Activated T-cell treated with anti-CD3 and anti-CD28 coated beads for 1 hour (primary cell): Measurements from ENCODE around the gene SLC6A7.

Experiments used
- DNase-seq: peaks from one replicate; pipeline ENCODE4 v3.0.0-alpha.2; 2020; ENCODE audit warnings: low read depth

Gene SLC6A7

GRCh38 chr5:150156027-150156368, 33.9 kb upstream of the SLC6A7 start:
- DNase-seq: no peak

DNA sequence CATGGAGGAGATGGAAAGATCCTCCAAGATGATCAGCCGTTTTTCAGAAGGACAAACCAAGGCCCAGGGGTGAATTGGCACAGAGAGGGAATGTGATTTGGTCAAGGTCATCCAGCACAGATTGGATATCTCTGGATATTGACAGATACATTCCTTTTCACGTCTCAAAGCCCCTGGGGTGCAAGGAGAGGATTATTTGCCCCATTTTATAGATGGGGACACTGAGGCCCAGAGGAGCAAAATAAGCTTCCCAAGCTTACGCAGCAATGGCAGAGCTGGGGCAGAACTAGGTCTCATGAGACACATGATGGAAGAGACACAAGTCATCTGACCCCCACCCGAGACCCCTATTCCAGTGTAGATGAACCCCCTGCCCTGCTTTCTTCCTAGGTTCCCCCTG, 33.3 kb upstream of the SLC6A7 start:
- DNase-seq: no peak

DNA sequence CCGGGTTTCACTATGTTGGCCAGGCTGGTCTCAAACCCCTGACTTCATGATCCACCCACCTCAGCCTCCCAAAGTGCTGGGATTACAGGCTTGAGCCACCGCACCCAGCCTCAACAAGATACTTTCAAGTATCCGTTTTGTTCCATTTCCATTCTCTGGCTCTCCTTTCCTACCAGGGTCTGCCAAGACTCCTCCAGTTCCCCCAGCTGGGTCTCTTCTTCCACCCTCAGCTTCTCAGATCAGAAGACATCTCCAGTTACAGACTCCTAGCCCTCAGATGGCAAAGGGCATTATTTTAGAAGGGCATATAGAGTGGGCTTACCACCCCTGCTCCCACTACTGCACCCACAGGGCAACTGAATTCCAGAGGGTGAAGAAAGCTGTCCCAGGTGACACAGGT, 32.7 kb upstream of the SLC6A7 start:
- no peak for DNase-seq

- no peak for DNase-seq
Observed at GRCh38 chr5:150158170-150158949, 31.5 kb upstream of the SLC6A7 start.

DNA sequence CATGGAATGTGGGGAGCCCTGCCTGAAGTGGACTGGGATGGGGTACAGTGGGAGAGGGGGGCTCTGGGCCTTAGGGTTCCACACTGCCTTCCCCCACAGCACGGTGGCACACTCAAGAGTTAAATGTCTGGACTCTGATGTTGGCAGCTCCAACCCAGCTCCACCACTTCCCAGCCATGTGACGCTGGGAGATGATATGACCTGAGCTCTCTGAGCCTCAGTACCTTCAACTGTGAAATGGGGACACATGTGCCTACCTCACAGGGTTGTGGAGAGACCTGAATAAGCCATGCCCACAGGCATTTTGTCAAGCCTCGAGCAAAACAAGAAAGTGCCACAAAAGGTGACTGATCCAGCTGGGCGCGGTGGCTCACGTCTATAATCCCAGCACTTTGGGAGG, 30.8 kb upstream of the SLC6A7 start:
- no peak for DNase-seq

DNA sequence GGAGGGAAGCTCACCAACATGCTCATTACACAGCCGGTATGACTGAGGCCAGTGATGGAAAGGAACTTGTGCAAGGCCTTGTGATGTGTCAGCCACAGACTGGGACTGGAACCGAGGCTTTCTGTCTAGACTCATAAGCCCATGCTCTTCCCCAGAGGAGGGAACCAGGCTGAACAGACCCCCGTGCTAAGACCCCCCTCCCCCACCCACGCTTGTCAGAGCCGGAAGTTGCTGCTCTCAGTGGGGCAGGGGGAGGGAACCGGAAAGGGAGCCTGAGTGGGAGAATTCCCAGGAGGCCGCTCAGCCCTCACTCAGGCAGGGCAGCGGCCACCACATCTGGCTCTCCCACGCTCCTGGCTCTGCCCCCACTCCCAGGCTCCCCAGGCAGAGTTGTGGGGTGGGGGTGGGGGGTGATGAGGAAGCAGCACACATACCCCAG, 30.1 kb upstream of the SLC6A7 start:
- DNase-seq: no peak

- no peak for DNase-seq
Observed at GRCh38 chr5:150160448-150161081, 29.3 kb upstream of the SLC6A7 start.

GRCh38 chr5:150161242-150162141, 28.4 kb upstream of the SLC6A7 start:
- DNase-seq: peak; percentile 68

GRCh38 chr5:150162142-150162513, 27.7 kb upstream of the SLC6A7 start:
- DNase-seq: no peak

- DNase-seq: no peak
Observed at GRCh38 chr5:150163035-150163434, 26.8 kb upstream of the SLC6A7 start.

GRCh38 chr5:150163547-150164059, 26.3 kb upstream of the SLC6A7 start:
- DNase-seq: no peak

DNA sequence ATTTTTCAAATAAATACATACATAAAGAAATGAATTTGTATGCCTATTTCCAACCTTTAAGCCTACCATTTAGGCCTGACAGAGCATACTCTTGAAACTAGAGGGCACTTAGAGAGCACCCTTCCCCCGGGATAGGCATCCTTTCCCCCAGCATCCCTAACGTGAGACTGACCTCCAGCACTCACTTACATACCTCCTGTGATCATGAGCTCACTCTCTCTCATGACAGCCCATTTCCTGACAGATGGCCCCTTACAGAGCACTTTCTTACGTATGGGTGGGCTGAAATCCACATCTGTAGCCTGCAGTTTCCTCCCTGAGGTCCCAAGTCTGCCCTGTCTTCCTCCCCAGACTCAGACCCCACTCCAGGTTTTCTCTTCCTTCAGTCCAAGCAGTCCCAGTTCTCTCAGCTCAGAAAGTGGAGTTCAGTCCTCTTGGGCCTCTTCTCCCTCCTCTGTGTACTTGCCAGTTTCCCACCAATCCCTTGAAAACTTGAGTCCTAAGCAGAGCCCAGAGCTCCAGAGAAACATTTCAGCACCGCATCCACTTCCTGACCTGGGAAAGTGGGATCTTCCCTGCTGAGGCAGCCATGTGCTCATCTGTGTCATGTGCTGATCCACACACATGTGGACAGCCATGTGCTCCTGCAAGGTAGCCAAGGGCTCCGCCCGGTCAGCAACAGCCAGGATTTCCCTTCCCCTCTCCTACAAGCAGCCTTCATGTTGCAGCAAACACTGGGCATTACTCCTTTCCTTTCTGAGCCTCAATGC, 25.5 kb upstream of the SLC6A7 start:
- no peak for DNase-seq

DNA sequence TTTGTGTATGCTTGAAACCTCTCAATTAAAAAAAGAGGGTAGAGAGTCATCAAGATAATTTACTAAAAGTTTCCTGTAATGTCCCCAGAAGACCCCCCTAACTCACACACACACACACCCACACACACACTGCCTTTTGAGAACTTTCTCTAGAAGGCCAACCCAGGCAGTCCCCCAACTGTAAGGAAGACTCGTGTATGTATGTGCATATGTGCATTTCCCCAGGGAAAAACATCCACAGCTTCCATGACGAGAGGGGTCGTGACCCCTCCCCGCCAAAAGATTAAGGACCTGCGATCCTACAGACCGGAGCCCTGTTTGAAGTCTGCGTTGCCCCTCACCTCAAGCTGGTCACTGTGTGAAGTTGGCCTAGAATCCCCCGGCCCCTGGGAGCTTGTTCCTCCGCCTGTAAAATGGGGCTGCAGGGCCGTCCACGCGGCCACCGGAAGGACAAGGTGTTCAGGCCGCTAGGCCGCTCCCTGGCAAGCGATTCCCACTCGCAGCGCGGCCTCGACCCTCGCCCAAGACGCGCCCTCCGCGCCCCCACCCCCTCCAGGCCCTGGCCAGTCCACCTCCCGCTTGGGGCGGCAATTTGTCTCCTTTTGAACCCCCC, 23.7 kb upstream of the SLC6A7 start:
- no peak for DNase-seq

GRCh38 chr5:150166650-150167511, 23.0 kb upstream of the SLC6A7 start, which contains the start of gene CDX1:
CDX1 (plus strand) TSS chr5:150166778; CDS start chr5:150166877, 99 bp downstream.
- no peak for DNase-seq

DNA sequence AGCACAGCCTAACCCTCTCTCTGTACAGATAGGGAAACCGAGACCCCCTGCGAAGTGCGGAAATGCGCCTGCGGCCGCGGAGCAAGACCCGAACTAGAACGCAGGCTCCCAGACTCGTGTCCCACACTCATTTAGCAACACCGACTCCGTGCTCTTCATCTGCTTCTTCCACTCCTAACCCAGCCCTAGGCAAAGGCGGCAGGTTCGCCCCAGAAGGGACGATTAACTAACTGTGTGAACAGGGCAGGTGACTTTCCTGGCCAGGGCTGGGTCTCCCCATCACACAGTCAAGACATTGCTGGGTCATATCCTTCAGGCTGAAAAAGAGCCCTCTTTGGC, 22.4 kb upstream of the SLC6A7 start:
- DNase-seq: no peak

- DNase-seq: no peak
Observed at GRCh38 chr5:150167908-150168307, 22.0 kb upstream of the SLC6A7 start.

DNA sequence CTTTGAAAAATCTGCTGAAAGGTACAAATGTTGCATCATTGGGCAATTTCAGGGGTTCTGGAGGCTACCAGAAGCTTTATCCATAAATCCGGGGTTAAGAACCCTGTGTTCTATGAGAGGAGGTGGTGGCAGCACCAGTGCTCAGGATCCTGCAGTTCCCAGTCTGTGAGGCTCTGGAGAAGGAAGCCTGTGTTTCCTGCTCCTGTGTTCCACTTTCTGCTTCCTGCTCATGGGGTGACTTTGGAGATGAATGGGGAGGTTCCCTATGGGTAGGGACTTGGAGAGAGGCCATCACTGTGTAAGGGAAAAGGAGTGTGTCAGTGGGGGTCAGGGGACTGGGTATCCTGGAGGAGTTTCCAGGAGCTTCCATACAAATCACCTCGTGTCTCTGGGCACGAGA, 21.0 kb upstream of the SLC6A7 start:
- DNase-seq: no peak

- DNase-seq: no peak
Observed at GRCh38 chr5:150172145-150172544, 17.7 kb upstream of the SLC6A7 start.

DNA sequence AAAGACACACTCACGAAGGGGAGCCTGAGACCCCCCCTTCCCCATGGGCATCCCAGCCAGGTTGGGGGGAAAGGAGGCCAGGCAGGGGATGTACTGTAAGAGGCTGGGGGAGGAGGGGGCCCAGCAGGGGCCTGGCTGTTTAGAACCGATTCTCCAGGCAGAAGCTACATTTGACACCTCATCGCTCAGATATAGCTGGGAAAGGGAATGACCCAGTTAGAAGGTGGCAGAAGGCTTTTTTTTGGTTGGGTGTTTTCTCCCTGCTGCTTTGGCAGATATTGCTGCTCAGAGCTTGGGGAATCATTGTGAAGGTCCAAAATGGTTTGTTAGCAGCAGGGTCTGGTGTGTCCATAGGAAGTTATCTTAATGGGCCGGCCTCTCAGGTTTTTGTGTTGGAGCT, 17.3 kb upstream of the SLC6A7 start:
- DNase-seq: no peak

DNA sequence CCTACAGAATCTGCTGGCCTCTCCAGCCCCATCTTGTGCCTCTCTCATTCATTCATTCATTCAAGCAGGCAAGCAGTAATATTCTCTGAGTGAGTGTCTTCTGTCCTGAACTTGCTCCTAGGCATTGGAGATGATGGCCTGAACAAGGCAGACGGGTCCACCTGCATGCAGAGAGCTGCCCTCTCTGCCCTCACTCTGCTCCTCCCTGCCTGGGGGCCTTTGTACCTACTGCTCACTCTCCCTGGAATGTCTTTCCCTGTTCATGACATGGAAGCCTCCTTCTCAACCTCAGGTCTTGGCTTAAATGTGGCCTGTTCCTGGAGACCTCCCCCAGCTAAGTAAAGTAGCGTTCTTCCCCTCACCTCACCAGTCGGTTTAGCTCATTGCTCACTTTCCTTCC, 16.7 kb upstream of the SLC6A7 start:
- DNase-seq: no peak

DNA sequence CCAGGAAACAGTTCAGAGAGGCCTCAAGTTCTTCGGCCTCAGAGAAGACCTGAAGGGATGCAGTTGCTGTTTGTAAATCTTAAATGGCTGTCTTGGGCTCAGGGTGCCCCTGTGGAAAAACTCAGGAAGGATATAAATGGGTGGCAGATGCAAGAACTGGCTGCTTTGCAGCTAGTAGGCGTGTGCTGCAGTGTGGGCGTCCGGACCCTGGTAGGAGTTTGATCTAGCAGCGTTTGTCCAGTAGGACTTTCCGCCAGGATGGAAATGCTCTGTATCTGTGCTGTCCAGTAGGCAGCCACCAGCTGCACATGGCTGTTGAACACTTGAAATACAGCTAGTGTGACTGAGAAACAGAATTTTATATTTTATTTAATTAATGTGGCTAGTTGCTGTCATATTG, 15.6 kb upstream of the SLC6A7 start:
- DNase-seq: no peak
